D721Med (cell line): ENCODE results near the gene ENTPD5.

Source experiments
- DNase-seq: peaks from one replicate; pipeline ENCODE4 v3.0.0; 2011; ENCODE audit warnings: low spot score; ENCODE audit not compliant: insufficient read length
- FAIRE-seq: peaks from 2 replicates; lab custom pipeline; 2011; peaks lifted over from hg19 to GRCh38; lab: Jason Lieb, UNC
- TF ChIP-seq, protein P1 (sequence below): IDR thresholded peaks from 2 replicates; pipeline ENCODE4 v1.5.1; 2012; ENCODE audit warnings: mild to moderate bottlenecking, control low read depth; ENCODE audit not compliant: insufficient read depth; ENCODE audit errors: missing control alignments

The ENTPD5 gene, protein sequence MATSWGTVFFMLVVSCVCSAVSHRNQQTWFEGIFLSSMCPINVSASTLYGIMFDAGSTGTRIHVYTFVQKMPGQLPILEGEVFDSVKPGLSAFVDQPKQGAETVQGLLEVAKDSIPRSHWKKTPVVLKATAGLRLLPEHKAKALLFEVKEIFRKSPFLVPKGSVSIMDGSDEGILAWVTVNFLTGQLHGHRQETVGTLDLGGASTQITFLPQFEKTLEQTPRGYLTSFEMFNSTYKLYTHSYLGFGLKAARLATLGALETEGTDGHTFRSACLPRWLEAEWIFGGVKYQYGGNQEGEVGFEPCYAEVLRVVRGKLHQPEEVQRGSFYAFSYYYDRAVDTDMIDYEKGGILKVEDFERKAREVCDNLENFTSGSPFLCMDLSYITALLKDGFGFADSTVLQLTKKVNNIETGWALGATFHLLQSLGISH

DNA sequence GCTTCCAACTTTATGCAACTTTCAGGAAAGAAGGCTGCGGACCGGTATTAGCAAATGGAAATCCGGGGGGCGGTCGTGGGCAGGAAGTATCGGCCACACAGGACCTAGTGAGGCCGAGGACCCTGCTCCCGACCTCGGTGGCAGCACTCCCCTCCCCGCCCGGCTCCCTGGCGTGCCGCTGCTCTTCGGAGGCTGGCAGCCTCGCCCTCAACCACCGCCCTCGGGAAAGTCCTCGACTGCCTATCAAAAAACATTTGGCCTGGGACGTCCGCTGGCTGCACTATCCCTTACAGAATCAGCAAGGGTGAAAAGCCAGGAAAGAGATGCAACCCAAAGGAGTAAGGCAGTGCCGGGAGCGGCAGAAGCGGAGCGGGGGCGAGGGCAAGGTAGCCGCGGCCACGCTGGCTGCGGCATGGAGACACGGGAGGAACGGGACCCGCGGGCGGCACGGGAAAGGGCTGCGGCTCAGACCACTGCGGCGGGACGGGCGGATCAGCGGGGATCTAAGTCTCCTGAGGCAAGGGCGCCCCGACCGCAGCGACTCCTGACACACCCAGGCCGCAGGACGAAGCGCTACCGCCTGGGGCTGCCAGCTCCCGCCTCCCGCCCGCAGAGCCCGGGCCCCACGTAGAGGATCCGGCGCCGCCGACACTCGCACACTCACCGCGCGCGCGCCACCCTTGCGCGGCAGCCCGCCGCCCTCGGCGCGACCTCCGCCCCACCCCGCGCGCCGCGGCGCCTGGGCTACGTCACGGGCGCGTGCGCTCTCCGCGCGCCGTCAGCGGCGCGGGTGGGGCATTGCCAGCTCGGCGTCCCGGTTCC, at the start of gene ENTPD5, which contains the start of gene BBOF1:
TSS of gene ENTPD5 (minus strand) at position 703 of the 822 bp plus-strand sequence. CDS start 31,186 bp downstream, outside the sequence.
TSS of gene BBOF1 (plus strand) at position 764 of the 822 bp plus-strand sequence. CDS start 130 bp downstream, outside the sequence.
- no peak for FAIRE-seq
- TF ChIP-seq, protein P1, sequence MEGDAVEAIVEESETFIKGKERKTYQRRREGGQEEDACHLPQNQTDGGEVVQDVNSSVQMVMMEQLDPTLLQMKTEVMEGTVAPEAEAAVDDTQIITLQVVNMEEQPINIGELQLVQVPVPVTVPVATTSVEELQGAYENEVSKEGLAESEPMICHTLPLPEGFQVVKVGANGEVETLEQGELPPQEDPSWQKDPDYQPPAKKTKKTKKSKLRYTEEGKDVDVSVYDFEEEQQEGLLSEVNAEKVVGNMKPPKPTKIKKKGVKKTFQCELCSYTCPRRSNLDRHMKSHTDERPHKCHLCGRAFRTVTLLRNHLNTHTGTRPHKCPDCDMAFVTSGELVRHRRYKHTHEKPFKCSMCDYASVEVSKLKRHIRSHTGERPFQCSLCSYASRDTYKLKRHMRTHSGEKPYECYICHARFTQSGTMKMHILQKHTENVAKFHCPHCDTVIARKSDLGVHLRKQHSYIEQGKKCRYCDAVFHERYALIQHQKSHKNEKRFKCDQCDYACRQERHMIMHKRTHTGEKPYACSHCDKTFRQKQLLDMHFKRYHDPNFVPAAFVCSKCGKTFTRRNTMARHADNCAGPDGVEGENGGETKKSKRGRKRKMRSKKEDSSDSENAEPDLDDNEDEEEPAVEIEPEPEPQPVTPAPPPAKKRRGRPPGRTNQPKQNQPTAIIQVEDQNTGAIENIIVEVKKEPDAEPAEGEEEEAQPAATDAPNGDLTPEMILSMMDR, result no peak
- DNase-seq, result peak; percentile 93

DNA sequence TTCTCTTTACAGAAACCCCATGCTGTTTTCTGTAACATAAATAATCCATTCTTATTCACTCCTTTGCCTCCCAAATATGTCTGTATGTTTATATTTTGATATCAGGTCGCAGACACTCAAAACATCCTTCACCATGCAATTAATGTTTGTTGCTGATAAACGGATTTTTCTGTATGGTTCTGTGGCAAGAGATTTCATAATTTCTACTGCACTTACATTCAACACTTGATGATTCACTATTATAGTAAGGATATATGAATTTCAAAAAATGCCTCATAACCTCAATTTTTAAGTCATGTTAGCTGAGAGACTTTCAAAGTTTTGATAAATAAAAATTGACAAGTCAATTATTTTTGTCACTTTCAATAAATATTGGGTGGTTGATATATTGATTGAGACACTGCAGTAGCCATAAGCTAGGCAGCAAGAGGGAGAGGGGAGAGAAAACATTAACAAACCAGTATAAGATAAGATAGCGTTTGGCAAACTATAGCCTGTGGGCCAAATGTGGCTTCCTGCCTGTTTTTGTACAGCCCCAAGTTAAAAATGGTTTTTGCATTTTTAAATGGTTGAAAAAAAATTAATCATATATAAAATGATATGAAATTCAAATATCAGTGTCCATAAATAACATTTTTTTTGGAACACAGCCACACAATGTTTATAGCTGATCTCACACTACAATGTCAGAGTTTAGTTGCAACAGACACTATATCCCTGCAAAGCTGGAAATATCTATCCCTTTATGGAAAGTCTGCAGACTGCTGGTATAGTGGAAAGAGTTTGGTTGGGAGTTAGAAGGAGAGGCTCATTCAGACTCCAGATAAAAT, 46.9 kb upstream of the ENTPD5 start:
- DNase-seq (no peak), FAIRE-seq (no peak)
- TF ChIP-seq, protein P1, result no peak

DNA sequence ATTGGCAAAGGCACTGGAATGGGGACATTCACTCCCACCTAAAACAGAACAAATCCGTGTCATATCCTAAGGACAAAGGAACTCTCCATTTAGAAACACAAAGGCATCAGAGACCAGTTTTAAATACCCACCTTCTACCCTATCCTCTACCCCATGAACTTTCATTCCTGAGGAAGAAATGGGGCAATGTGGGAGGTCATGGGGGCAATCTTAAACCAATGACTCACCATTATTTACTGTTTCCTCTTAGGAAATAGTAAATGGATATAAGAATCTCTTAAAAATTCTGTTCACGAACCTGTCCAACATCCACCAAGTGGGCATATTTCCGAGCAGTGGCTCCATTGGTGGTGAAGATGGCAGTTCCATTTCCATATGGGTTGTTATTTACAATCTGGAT, 45.8 kb upstream of the ENTPD5 start:
- DNase-seq, result no peak
- FAIRE-seq, result no peak
- TF ChIP-seq, protein P1, result no peak

DNA sequence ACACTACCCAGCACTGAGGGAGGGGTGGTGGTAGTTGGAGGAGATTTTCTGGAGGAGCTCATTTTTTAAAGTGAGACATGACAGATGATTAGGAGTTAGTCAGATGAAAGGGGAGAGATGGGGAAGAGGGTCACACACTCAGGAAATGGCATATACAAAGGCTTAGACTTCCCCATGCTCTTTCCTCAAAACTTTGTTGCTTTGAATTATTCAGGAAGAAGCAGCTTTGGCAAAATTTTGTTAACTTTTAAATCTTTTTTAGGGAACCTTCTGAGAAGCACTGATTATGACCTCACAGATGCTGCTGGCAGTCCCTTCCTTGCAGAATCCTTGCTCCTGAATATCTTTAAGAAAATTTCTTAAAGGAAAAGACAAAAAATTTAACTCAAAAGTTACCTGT, 45.3 kb upstream of the ENTPD5 start:
- TF ChIP-seq, protein P1, result no peak
- no peak for DNase-seq
- no peak for FAIRE-seq

DNA sequence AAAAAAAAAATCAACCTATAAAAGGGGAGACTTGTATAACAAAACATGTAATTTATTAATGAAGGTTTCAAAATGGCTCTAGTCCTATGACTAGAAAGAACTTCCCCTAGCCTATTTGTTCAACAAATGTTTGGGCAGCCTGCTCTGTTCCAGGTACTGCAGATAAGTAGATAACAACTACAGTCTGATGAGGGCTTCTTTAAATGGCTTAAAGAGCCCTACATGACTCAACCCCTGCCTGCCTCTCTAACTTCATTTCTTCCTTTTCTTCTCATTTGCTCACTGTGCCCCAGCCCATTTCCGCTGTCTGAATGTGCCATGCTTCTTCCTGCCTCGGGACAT, 43.7 kb upstream of the ENTPD5 start:
- FAIRE-seq (no peak), DNase-seq (no peak)
- TF ChIP-seq, protein P1, result no peak

DNA sequence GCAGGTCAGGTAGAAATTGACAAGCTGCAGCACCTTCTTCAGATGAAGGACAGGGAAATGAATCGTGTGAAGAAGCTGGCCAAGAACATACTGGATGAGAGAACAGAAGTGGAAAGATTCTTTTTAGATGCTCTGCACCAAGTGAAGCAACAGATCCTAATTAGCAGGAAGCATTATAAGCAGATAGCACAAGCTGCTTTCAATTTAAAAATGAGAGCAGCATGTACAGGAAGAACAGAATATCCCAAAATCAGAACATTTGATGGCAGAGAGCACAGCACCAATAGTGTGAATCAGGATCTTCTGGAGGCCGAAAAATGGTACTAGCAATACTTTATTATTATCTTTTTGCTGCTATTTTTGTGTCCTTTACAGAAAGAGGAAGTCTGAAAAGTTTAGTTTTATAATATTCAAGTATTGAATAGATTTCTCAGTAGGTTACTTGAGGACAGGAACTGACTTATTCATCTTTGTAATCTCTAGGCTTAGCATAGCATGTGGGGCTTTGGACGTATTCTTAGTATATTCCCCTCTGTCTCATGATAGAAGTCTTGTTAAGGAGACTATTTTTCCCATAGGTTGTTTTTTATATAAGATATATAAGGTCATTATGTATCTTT, 30.9 kb upstream of the ENTPD5 start:
- FAIRE-seq (no peak), DNase-seq (no peak)
- TF ChIP-seq, protein P1, result no peak
